ENCODE results near the gene TLE2. TPM values are rescaled to one million over a fixed set of nuclear protein-coding genes. Genes with fewer than 3 reads are reported as not detected.

The TLE2 gene
- total and polyA plus RNA-seq, 2 of the 4 experiments (the other 2 are of a cell fraction), result under 0.01 to 0.41 TPM

DNA sequence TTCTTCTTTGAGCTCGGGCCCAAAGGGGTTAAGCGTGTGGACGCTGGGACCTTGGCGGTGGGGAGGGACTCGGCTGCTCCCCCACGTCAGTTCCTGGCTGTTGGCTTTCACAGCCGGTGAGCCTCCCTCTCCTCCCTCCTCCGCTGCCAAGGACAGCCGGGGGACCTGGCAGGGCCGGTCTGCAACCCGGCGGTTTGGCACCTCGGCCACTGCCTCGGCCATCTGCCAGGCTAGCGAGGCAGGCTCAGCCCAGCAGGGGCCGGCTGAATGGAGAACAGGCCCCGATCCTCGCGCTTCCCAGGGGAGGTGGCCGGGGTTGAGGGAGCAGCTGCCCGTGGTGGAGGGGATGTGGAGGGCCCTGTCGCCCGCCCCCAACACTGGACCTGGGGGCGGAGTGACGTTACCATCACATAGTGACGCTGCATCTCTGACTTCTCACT lies 28.2 kb upstream of the TLE2 start (continued):
- no peak for TF ChIP-seq MXI1 (IDR thresholded peaks at IDR 0.05; ENCODE audit: borderline replicate concordance, low read depth, low read length)

DNA sequence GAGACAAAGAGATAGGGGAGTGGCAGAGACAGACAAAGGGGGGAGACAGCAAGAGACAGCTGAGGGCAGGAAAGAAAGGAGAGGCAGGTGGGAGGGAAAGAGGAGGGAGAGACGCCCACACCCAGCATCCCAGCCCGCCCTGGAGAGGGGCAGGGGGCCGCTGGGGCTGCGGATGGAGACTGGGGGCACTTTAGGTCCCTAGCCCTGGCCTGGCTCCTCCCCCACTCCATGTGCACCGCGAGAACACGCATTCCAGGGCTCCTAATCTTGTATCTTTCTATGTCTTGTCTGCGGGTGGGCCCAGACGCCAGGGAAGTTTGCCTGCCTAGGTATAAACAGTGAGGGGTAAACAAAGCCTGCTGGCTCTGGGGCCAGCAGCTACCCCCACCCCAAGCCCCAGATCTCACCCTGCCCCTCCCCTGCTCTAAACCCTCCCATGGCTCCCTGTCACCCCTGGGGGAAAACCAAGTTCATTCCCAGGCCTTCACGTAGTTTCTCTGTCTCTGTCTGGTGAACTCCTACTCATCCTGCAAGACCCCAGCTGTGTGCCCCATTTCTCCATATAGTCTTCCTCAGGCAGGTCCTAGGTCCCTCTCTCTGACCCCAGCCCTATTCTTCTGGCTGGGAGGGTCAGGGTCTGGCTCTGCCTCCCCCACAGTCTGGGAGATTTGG lies 27.5 kb upstream of the TLE2 start:
- TF ChIP-seq RFX5 (IDR thresholded peaks at IDR 0.05; ENCODE audit: low read depth, low read length), result no peak
- no peak for TF ChIP-seq BHLHE40 (IDR thresholded peaks at IDR 0.05; ENCODE audit: low read depth, low read length)
- no peak overlapping the region for H3K18ac ChIP-seq (ENCODE audit: low read depth, low read length)
- BruUV-seq (replicated peaks), result no TSS peak
- H3K36me3 ChIP-seq (ENCODE audit: control insufficient read depth, insufficient read depth, low read length), result peaks cover 63% of the 10 kb centered on the region
- dilution Hi-C loops (cut with HindIII; ENCODE audit: low sequenced_read_pairs, unreplicated experiment) (no loop called here), intact Hi-C loops (cut with micrococcal nuclease) (no loop called here), in situ Hi-C loops (cut with MboI; ENCODE audit: low sequenced_read_pairs) (no loop called here)
- no peak overlapping the region for H3K4me3 ChIP-seq (ENCODE audit: insufficient read depth, low read depth, low read length)
- no peak overlapping the region; the same call in 1 of the 2 replicates for H3K4ac ChIP-seq (ENCODE audit: low read depth, low read length)
- DNase-seq (no peak), ATAC-seq (ENCODE audit: low read depth) (no peak)
- H2BK5ac ChIP-seq (ENCODE audit: low read depth, low read length, poor library complexity, severe bottlenecking), result no peak overlapping the region
- no peak overlapping the region for H2AFZ ChIP-seq (replicated peaks; ENCODE audit: low read length, poor library complexity)
- CTCF ChIA-PET, result no interaction called here
- no peak overlapping the region for H2AK9ac ChIP-seq (replicated peaks; ENCODE audit: low read depth, low read length, poor library complexity)
- H3K14ac ChIP-seq (replicated peaks; ENCODE audit: low read depth, low read length), result no peak overlapping the region
- no peak overlapping the region for H2BK120ac ChIP-seq (ENCODE audit: low read depth, low read length)
- H4K91ac ChIP-seq (ENCODE audit: insufficient read depth, low read depth, low read length), result no peak overlapping the region
- H4K5ac ChIP-seq (ENCODE audit: low read depth, low read length), result no peak overlapping the region
- no peak overlapping the region; the same call in 1 of the 2 replicates for H3K23ac ChIP-seq (ENCODE audit: low read depth, low read length)
- no CpG with 5 or more reads among the region's 10 CpGs for WGBS, 2 experiments (ENCODE audit: extremely low coverage in 2 of 2, insufficient read length in 1 of 2)
- no peak overlapping the region for H2BK15ac ChIP-seq (ENCODE audit: low read depth, low read length)
- no peaks in the 10 kb centered on the region for H3K27me3 ChIP-seq (ENCODE audit: control insufficient read depth, insufficient read depth, low read length)
- H3K9me3 ChIP-seq (ENCODE audit: control insufficient read depth, insufficient read depth, low read length), result no peaks in the 10 kb centered on the region
- no peak overlapping the region for H3K4me2 ChIP-seq (ENCODE audit: low read depth, low read length)
- H3K9me1 ChIP-seq (ENCODE audit: insufficient read depth, low read length), result peaks cover 7% of the 10 kb centered on the region
- H4K8ac ChIP-seq (ENCODE audit: low read depth in 2 of 2, low read length in 2 of 2), result no peak overlapping the region
- POLR2A ChIA-PET (ENCODE audit: unreplicated experiment), result no interaction called here
- no peak overlapping the region for H2AK5ac ChIP-seq (ENCODE audit: low read depth, low read length)
- H3K56ac ChIP-seq (ENCODE audit: extremely low read depth, insufficient read depth, low read length), result no peak overlapping the region
- no peak overlapping the region for H3K9ac ChIP-seq (ENCODE audit: low read depth, low read length)
- H3K4me1 ChIP-seq (ENCODE audit: control insufficient read depth, insufficient read depth, low read length), result peaks cover 26% of the 10 kb centered on the region
- peaks cover 35 to 59% of the 10 kb centered on the region in 2 experiments for H3K79me1 ChIP-seq (ENCODE audit: low read depth in 1 of 2, low read length in 2 of 2)
- no peak overlapping the region for H3K27ac ChIP-seq (ENCODE audit: insufficient read depth, low read length)
- H4K20me1 ChIP-seq (ENCODE audit: insufficient read depth, low read length), result peaks cover 59% of the 10 kb centered on the region
- no peak overlapping the region for H2BK20ac ChIP-seq (ENCODE audit: low read depth, low read length)
